A673 (cell line): ENCODE results near the gene MAP3K7CL. TPM values are rescaled to one million over a fixed set of nuclear protein-coding genes. Genes with fewer than 3 reads are reported as not detected.

ENCODE experiments used
- BruUV-seq: library from RNA; stranded (reverse); fragments of 400-500 nt; replicated peaks from 2 replicates; lab custom pipeline; 2021; lab: Mats Ljungman, UMichigan
- CTCF ChIA-PET: fragments of 300-600 bp; sonication (Branson Sonifier 250); formaldehyde crosslinking; loops from one replicate; lab custom pipeline; 2022; ENCODE audit warnings: antibody characterized with exemption; lab: Charles Lee
- POLR2A ChIA-PET: fragments of 300-600 bp; sonication (Branson Sonifier 250); formaldehyde crosslinking; loops from one replicate; lab custom pipeline; 2022; ENCODE audit warnings: antibody characterized with exemption; ENCODE audit not compliant: low non-redundant PET; lab: Charles Lee
- DNase-seq: peaks from one replicate; pipeline ENCODE4 v3.0.0-alpha.2; 2015; ENCODE audit warnings: low spot score
- H3K27ac ChIP-seq: fragments of 200-600 bp; sonication (generic); 2 replicates; pipeline ENCODE4 v1.5.1; 2016; ENCODE audit warnings: mixed run types, low read depth, mild to moderate bottlenecking, mixed read lengths, antibody characterized with exemption, low read length; ENCODE audit not compliant: poor library complexity, severe bottlenecking
- H3K27me3 ChIP-seq: fragments of 200-600 bp; sonication (generic); replicated peaks from 2 replicates; pipeline ENCODE4 v1.6.1; 2017; ENCODE audit warnings: mixed run types, low read depth, mild to moderate bottlenecking, mixed read lengths, antibody characterized with exemption, low read length; ENCODE audit not compliant: insufficient read depth, poor library complexity
- H3K36me3 ChIP-seq: fragments of 200-600 bp; sonication (generic); 2 replicates; pipeline ENCODE4 v1.6.1; 2016; ENCODE audit warnings: mixed run types, mild to moderate bottlenecking, mixed read lengths, antibody characterized with exemption, low read length; ENCODE audit not compliant: insufficient read depth, poor library complexity, severe bottlenecking
- H3K4me1 ChIP-seq: fragments of 200-600 bp; sonication (generic); 2 replicates; pipeline ENCODE4 v1.6.1; 2017; ENCODE audit warnings: mixed run types, mild to moderate bottlenecking, mixed read lengths, antibody characterized with exemption, low read length; ENCODE audit not compliant: insufficient read depth, poor library complexity, severe bottlenecking
- H3K4me3 ChIP-seq: fragments of 200-600 bp; sonication (generic); 2 replicates; pipeline ENCODE4 v1.5.1; 2016; ENCODE audit warnings: low read depth, mixed run types, mild to moderate bottlenecking, mixed read lengths, low read length; ENCODE audit not compliant: poor library complexity, severe bottlenecking
- H3K9me3 ChIP-seq: fragments of 200-600 bp; sonication (generic); 2 replicates; pipeline ENCODE4 v1.6.1; 2016; ENCODE audit warnings: mixed run types, low read depth, mild to moderate bottlenecking, mixed read lengths, antibody characterized with exemption, low read length; ENCODE audit not compliant: poor library complexity, severe bottlenecking
- CTCF ChIP-seq: fragments of 300-800, 200-600 bp; sonication (generic); conservative IDR thresholded peaks from 2 replicates; pipeline ENCODE4 v1.5.1; 2017; ENCODE audit warnings: low read depth, mild to moderate bottlenecking, antibody characterized with exemption, low read length, moderate library complexity, mixed read lengths
- EZH2 ChIP-seq: fragments of 200-600 bp; sonication (generic); IDR thresholded peaks from 2 replicates; pipeline ENCODE4 v1.6.1; 2017; ENCODE audit warnings: borderline replicate concordance, low read depth, mild to moderate bottlenecking, mixed read lengths, antibody characterized with exemption, low read length; ENCODE audit not compliant: poor library complexity, severe bottlenecking
- intact Hi-C: fragments of 100-400 bp; cut with micrococcal nuclease; formaldehyde crosslinking; loops from one replicate; pipeline ENCODE4 v1.10.0; 2022; ENCODE audit not compliant: unreplicated experiment
- total RNA-seq: library from RNA; stranded (reverse); gene quantifications from 2 replicates; pipeline ENCODE4 v1.2.3, GENCODE V29; 2021

The MAP3K7CL gene
- total RNA-seq, 1 experiment from 2014 or later: 2.2 TPM

- DNase-seq: no peak
- TF ChIP-seq EZH2 (no peak), CTCF (no peak)
- Histone ChIP-seq H3K27me3 (no peaks in the 10 kb centered on the region), H3K36me3 (no peaks in the 10 kb centered on the region), H3K4me1 (peaks cover 9% of the 10 kb centered on the region), H3K27ac (peak overlapping the region; percentile 67), H3K9me3 (no peaks in the 10 kb centered on the region), H3K4me3 (no peak overlapping the region)
- ChIA-PET CTCF (no interaction called here), POLR2A (no interaction called here)
- no TSS peak for BruUV-seq
- intact Hi-C loops: no loop called here
Observed at GRCh38 chr21:29219165-29219770, 88.8 kb downstream of the MAP3K7CL start.

- H3K4me1 ChIP-seq: peaks cover 9% of the 10 kb centered on the region
- no peaks in the 10 kb centered on the region for H3K36me3 ChIP-seq
- H3K27me3 ChIP-seq: no peaks in the 10 kb centered on the region
- no peak for DNase-seq
- CTCF ChIA-PET: no interaction called here
- TF ChIP-seq CTCF: no peak
- H3K4me3 ChIP-seq: no peak overlapping the region
- intact Hi-C loops: no loop called here
- no TSS peak for BruUV-seq
- no peaks in the 10 kb centered on the region for H3K9me3 ChIP-seq
- no peak overlapping the region for H3K27ac ChIP-seq
- POLR2A ChIA-PET: no interaction called here
Observed at GRCh38 chr21:29221253-29221744, 90.9 kb downstream of the MAP3K7CL start.

- no peak for DNase-seq
- intact Hi-C loops: no loop called here
- no peaks in the 10 kb centered on the region for H3K9me3 ChIP-seq
- BruUV-seq: no TSS peak
- no peak overlapping the region for H3K4me3 ChIP-seq
- no peak overlapping the region for H3K27ac ChIP-seq
- no peak for TF ChIP-seq CTCF
- no peak for TF ChIP-seq EZH2
- H3K27me3 ChIP-seq: no peaks in the 10 kb centered on the region
- ChIA-PET CTCF (interaction anchor here (0.6 kb wide), 1 partner anchor 124 kb away, joined by 3 read pairs; no protein-coding TSS in a partner anchor), POLR2A (no interaction called here)
- peaks cover 6% of the 10 kb centered on the region for H3K4me1 ChIP-seq
- H3K36me3 ChIP-seq: no peaks in the 10 kb centered on the region
Observed at GRCh38 chr21:29224006-29224405, 93.6 kb downstream of the MAP3K7CL start.

Other genes starting within 250 kb of the MAP3K7CL start
- gene LTN1, start 137.8 kb upstream of the MAP3K7CL start, total RNA-seq: 23.7 and 25.3 TPM in 2 replicates
- 29.0 and 30.0 TPM in 2 replicates for gene RWDD2B, start 111.3 kb upstream of the MAP3K7CL start, total RNA-seq
- gene USP16, start 106.0 kb upstream of the MAP3K7CL start, total RNA-seq: 40.6 and 41.6 TPM in 2 replicates
- 397 and 415 TPM in 2 replicates for gene CCT8, start 57.0 kb upstream of the MAP3K7CL start, total RNA-seq
- 99.5 and 103 TPM in 2 replicates for gene BACH1, start 168.3 kb downstream of the MAP3K7CL start, total RNA-seq